ENCODE measurements around the gene IDUA.
A peak's percentile ranks its signal among the peaks of the same experiment; 100 is the strongest.

Gene IDUA

DNA sequence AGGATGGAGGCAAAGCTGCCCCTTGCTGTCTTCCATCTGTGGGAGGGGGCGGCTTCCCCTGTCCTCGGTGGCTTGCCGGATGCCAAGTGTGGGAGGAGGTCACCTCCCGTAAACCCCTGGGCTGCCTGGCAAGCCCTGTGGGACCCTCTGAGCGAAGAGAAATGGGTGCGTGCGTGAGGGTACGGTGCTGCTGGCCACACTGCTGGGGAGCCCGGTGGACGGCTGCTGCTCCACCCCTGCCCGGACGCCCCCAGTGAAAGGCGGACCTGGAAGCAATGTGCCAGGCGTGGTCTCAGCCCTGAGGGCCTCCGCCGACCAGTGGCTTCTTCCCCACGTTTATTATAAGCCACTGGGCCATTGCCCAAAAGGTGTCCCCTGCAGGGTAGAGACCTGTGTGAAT is 4.6 kb upstream of the IDUA start:
- H3K27ac ChIP-seq, result no peak overlapping the region
- TF ChIP-seq, protein P1, sequence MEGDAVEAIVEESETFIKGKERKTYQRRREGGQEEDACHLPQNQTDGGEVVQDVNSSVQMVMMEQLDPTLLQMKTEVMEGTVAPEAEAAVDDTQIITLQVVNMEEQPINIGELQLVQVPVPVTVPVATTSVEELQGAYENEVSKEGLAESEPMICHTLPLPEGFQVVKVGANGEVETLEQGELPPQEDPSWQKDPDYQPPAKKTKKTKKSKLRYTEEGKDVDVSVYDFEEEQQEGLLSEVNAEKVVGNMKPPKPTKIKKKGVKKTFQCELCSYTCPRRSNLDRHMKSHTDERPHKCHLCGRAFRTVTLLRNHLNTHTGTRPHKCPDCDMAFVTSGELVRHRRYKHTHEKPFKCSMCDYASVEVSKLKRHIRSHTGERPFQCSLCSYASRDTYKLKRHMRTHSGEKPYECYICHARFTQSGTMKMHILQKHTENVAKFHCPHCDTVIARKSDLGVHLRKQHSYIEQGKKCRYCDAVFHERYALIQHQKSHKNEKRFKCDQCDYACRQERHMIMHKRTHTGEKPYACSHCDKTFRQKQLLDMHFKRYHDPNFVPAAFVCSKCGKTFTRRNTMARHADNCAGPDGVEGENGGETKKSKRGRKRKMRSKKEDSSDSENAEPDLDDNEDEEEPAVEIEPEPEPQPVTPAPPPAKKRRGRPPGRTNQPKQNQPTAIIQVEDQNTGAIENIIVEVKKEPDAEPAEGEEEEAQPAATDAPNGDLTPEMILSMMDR (IDR thresholded peaks at IDR 0.05), result no peak
- no peak for TF ChIP-seq ZFX (IDR thresholded peaks at IDR 0.05; ENCODE audit: borderline replicate concordance)

DNA sequence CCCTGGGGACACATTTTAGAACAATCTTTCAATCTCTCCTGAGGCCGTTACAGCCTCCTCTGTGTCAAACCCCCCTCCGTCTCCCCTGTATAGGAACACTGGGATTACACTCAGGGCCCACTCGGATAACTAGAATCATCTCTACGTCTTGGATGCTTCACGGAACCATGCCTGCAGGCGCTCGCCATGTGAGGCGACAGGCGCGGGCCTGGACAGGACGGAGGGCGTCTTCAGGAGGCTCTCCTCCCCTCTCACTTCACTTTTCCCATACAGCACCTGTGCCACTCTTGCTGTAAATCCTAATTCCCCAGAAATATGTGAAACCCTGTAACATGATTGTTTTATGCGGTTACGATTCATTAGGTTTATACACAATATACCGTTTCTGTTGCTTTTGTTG is 4.0 kb upstream of the IDUA start:
- no peak for TF ChIP-seq ZFX (IDR thresholded peaks at IDR 0.05; ENCODE audit: borderline replicate concordance)
- TF ChIP-seq, protein P1 (IDR thresholded peaks at IDR 0.05), result no peak
- no peak overlapping the region for H3K27ac ChIP-seq

DNA sequence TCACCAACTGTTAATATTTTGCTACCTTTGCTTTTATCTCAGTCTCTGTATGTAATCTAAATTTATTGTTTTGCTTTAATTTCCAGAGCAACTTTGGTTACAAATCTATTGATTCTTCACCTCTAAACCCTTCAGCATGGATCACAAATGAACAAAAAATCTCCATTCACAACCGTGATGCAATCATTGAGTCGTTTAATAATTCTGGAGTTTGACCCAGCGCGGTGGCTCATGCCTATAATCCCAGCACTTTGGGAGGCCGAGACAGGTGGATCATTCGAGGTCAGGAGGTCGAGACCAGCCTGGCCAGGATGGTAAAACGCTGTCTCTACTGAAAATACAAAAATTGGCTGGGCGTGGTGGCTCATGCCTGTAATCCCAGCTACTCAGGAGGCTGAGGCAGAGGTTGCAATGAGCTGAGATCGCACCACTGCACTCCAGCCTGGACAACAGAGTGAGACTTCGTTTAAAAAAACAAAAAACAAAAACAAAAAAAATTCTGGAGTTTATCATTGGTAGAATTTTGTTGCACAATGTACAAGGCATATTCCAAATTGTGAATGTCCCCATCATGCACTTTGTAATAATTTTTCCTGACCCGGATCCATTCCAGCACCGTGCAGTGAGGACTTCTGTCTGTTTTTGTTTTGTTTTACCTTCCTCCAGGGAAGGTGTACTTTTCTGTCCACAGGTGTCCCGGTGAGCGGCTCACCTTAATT is 2.3 kb upstream of the IDUA start:
- TF ChIP-seq ZFX (IDR thresholded peaks at IDR 0.05; ENCODE audit: borderline replicate concordance), result no peak
- TF ChIP-seq, protein P1 (IDR thresholded peaks at IDR 0.05), result no peak
- H3K27ac ChIP-seq, result no peak overlapping the region

DNA sequence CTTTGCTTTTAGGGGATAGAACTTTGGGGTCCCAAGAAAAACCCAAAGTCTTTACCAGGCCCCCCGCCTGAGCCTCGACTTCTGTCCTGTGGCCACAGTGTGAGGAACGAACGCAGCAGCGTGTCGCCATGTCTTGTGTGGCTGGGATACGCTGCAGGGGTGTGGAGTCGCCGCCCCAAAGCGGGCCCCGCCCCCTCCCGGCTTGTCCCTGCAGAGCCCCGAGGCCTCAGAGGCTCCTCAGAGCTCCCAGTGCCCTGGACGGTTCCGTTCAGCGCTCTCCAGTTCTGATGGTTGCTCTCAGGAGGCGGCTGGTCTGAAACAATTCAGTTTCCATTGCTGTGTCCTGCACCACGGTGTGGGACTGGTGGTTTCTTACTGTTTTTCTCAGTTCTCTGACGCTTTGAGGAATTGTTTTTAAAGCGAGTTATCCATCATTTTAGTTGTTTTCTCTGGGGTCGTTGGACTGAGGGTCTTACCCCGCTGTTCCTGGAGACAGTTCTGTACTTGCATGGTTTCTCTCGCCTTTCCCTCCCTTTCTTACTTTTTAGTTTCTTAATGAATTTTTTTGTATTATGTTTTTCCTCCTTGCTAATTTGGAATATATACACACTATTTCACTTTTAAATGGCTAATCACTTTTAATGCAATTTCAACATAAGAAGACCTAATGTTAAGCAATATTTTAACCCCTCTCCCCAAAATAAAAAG is 1.6 kb upstream of the IDUA start:
- TF ChIP-seq, protein P1 (IDR thresholded peaks at IDR 0.05), result no peak
- no peak for TF ChIP-seq ZFX (IDR thresholded peaks at IDR 0.05; ENCODE audit: borderline replicate concordance)
- H3K27ac ChIP-seq, result no peak overlapping the region

DNA sequence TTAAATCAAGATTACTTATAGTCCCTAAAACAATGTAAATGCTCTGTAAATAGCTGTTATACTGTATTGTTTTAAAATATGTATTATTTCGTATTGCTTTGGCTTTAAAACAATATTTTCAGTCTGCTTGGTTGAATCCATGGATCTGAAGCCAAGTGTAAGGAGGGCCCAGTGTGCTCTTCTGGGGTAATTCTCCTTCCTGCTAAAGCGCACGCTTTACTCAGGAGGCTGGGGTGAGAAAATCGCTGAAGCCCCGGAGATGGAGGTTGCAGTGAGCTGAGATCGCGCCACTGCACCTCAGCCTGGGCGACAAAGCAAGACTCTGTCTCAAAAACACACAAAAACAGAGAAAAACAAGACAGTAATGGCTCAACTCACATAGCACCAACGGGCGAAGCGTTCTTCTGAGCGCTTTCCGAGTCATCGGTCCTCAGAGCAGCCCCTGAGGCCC is 391 bp upstream of the IDUA start:
- peak overlapping the region; percentile 67 for H3K27ac ChIP-seq
- TF ChIP-seq, protein P1 (IDR thresholded peaks at IDR 0.05), result no peak
- no peak for TF ChIP-seq ZFX (IDR thresholded peaks at IDR 0.05; ENCODE audit: borderline replicate concordance)

DNA sequence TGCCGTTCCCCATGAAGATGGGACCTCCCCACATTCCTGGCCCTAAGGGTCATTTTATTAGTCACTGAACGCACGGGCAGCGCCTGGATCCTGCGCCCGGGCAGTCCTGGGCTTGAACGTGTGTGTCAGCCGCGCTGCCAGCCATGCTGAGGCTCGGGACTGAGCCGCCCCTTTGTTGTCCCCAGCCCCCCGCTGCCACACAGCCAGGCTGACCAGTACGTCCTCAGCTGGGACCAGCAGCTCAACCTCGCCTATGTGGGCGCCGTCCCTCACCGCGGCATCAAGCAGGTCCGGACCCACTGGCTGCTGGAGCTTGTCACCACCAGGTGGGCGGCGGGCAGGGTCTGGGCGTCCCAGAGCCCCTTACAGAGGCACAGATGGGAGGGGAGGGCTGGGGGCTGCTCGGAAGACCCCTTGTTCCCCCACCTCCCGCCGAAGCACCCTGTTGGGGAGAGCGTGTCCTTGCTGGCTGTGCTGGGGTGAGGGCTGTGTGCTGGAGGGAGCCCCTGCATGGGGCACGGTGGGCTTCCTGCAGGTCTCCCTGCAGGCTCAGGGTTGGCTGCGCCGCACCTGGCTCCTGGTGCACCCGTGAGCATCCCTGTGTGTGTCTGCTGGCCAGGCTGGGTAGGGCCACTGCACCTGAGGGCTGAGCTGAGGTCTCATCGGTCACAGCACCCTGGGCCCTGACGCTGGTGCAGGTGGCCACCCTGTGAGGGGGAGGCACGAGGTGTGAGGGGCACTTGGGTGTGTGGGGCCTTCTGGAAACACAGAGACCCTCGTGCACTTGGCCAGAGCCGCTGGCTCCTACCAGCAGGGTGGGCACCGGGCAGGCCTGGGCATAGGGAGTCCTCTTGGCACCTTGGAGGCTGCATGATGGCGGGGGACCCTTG is 1.0 kb downstream of the IDUA start:
- H3K27ac ChIP-seq, result peak overlapping the region; percentile 67
- TF ChIP-seq, protein P1 (IDR thresholded peaks at IDR 0.05), result no peak
- TF ChIP-seq ZFX (IDR thresholded peaks at IDR 0.05; ENCODE audit: borderline replicate concordance), result no peak
